COLO829 (cell line): ENCODE data around the gene SPTLC2.

Source experiments
- DNase-seq: peaks from one replicate; pipeline ENCODE4 v3.0.0; 2012; ENCODE audit warnings: low spot score

SPTLC2 gene

DNA sequence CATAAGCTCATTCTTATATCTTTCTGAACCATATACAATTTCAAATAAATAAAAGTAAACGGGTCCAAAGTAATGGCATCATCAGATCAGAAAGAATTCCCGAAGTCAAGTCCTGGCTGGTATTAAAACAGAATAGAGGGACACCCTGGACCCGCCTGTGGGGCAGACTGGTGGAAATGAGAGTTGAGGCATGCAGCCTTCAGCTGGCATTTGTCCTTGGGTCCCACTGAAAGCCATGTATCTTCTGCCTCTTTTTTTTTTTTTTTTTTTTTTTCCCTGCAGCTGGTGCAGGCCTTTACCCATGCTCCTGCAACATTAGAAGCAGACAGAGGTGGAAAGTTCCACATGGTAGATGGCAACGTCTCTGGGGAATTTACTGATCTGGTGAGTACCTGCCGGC is 148.6 kb downstream of the SPTLC2 start:
- DNase-seq, result no peak

DNA sequence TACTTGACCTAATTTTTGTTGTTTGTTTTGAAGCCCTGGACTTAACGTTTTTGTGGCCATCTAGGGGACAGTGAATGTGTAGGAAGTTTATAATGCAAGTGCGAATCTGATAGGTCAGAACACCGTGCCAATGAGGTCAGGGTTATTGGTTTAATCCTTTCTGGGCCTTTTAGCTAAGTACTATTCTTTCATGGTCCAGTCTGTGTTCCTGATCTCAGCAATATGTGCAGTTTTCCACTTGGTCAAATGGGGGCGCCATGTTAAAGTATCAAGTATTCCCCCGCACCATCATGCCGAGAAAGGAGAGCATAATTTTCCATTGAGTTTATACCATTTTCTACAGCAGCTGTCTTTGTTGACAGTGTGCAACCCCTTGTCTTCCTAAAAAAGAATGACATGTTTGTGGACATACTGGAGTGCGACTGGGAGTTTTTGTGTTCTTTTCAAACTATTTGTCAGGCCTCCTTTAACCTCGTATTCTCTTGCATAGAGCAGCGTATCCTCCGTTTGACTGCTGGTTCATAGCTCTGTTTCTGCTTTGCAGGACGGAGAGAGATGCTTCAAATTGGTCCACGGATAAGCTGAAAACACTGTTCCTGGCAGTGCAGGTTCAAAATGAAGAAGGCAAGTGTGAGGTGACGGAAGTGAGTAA is 157.2 kb downstream of the SPTLC2 start:
- peak; percentile 62 for DNase-seq

DNA sequence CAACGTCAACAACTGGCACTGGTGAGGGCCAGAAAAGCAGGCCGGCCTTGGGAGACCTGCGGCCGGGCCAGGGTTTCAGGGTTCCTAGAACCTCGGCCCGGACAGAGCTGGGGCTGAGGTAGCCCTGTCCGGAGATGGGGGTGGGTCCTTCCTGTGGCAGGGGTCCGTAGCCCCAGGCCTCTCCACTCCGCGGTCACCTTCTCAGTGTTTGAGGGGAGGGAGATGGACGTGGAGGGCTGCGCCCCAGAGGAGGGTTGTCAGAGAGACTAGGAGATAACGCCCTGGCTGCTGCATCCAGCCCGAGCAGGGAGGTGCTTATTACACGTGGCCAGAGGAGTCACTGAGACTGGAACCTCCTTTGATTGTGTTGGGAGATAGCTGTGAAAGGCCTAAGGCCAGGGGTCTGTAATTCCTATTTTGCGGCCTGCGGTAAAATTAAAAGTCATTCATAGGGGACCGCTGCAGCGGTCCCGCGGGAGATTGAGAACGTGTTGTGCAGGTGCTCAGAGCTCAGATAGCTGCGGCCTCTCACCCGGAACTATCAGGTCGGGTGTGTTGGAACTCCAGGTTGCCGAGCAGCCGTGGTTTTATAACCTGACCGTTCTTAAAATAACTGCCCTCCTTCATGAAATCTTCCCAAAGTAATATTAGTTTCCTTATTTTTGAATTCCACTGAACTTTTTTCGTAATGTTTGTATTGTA is 158.0 kb downstream of the SPTLC2 start:
- no peak for DNase-seq

DNA sequence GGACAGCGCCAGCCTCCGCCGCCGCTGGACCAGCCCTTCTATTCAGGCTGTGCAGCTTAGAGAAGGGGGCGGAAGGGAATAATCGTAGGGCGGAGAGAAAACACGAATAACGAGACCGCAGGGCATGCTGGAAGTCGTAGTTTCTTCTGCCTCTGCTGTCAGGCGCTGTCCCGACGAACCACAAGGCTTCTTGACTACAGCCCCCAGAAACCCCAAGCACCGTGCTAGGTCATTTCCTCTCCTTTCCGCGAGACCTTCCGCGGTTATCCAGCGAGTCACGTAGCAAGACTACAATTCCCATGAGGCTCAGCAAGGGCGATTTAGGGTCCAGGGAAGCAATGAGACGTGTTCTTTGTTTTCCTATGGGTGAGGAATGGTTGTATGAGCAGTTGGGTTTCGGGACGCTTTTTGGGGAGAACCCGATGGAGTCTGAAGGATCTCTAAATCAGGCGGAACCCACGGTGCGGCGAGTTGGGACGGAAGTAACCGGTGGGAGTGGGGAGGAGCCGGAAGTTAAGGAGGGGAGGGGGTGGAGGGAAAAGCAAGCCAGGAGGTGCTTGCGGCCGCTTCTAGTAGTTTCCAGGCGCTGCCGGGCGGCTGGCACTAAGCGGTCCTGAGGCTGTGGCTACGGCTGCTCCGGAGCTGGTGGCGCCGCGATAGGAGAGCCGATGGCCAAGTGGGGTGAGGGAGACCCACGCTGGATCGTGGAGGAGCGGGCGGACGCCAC is 158.8 kb downstream of the SPTLC2 start, which contains the start of the genes AHSA1 and VIPAS39:
TSS of gene AHSA1 (plus strand) at position 572 of the 727 bp plus-strand sequence. CDS start at position 669, 97 bp downstream.
TSS of gene VIPAS39 (minus strand) at position 80 of the 727 bp plus-strand sequence. CDS start 3,499 bp downstream, outside the sequence.
- DNase-seq, result peak; percentile 93

DNA sequence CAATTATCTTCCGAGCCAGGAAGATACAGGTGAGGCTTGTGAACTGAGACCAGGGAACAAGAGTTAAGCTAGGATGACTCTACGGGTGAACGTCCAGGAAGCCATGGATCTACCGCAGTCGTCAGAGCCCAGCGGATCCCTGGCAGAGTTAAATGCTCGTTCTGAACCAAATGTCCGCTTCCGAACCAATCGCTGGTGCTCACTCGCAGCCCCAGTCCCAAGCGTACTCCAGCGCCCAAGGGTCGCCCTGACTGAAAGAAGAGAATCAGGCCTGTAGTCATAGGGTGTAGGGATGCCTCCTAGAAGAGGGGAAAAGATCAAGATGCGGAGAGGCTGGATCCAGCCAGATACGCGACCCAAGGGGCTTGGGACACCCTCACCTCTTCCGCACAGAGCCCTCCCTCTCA is 159.3 kb downstream of the SPTLC2 start:
- DNase-seq, result no peak
